HG03139 (cell line): ENCODE results near the gene SLC30A3.
"Not testable (repeated sequence)": the region's sequence is repeated elsewhere in the genome, so short reads cannot be mapped to it uniquely, and the experiment has no call there.

Source experiments
- ATAC-seq: cut with Tn5 transposase; IDR thresholded peaks from one replicate; pipeline ENCODE4 v1.9.1; 2021; ENCODE audit not compliant: unreplicated experiment

SLC30A3 gene

DNA sequence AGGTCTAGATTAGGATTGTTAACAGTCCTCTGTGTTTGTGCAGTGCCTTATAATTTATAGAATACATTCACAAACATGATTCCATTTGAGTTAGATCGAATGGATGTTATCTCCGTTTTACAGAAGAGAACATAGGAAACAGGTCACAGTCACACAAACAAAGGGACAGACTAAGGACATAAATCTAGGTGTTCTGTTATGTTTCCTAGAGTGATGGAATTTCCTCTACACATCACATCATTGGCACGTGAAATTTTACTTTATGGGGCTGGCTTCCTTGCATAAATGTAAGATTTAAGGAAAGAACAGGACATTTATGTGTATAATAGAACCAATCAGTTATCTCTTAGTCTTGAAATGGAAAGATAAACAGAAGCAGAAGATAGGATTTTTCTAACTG is 25.8 kb upstream of the SLC30A3 start:
- no peak for ATAC-seq

DNA sequence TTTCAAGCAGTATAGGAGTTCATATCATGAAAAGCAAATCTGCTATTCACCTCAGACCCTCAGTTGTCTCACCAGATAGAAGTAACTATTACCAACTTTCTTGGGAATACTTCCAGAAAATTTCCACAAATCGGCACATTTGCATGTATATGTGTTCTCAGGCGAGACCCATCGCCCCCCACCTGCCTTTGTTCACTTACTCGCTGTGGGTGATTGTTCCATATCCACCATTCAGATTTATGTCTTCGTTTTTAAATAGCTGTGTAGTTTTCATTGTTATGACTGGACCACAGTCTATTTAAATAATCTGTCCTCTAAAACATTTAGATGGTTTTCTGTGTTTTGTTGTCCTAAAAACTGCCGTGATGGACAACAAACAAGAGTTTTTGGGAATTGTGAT is 22.6 kb upstream of the SLC30A3 start:
- ATAC-seq = no peak

DNA sequence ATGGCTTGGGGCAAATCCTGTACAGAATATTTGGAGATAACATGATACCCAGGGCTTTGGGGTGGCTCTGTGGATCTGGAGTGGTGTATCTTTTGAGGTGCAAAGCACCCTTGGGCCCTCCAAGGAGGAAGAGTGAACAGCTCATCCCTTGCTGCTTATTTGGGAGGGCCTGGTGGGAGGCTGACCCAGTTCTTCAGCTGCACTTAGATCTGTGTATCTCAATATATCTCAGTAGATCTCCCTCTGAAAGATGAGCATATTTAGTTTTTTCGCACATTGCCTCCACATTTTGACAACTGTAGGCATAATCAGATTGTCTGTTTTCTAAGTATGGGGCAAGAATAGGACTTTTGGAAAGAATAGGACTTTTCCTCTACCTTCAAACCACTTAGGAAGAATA is 22.1 kb upstream of the SLC30A3 start:
- ATAC-seq = no peak

DNA sequence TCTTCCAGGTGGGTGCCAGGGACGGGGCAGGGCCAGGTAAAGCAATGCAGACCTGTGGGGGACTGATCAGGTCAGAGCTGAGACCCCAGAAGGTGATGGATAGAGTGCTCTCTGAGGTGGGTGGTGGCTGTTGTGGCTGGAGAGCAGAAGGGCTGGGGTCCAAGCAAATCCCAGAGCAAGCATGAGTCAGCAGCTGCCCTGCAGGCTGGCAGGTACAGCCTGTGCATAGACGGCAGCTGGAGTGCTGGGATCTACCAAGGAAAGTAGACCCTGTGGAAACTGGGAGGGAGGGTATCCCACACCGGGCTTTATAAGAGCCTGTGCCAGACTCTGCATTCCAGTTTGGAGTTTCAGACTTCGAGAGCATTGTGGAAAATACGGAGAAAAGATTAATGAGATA is 20.0 kb upstream of the SLC30A3 start:
- no peak for ATAC-seq

DNA sequence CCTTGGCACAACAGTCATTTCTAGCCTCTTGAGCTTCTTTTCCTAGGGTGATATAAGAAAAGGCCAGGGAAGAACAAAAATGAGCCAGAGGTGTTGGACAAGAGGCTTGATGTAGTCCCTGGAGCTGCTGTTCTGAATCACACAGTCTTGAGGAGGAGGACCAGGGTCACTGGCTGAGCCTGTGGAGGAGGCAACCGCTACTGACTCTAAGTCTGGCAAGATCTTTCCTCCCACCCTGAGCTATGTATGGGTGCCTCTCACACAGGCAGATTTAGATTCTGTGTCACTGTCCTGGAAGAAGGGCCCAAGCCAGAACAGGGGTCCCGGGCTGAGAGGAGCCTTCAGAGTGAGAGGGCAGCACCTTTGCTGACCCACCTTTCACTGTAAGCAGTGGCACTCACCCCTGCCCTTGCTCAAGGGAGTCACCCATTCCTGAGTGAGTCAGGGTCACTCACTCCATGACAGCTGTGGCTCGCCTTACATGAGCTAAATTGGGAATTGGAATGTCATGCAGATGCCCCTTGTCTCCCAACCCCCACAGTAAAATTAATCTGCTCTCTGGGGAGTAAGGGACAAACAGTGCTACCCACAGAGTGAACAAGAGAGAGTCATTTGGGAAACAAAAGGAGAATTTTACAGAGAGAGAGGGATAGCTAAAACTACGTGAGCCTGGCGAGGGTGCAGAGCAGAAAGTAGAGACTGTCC is 19.2 kb upstream of the SLC30A3 start, which contains the start of gene TRIM54:
TRIM54 (plus strand) TSS at position 575 of the 705 bp plus-strand sequence. CDS start 303 bp downstream, outside the sequence.
- ATAC-seq = no peak

DNA sequence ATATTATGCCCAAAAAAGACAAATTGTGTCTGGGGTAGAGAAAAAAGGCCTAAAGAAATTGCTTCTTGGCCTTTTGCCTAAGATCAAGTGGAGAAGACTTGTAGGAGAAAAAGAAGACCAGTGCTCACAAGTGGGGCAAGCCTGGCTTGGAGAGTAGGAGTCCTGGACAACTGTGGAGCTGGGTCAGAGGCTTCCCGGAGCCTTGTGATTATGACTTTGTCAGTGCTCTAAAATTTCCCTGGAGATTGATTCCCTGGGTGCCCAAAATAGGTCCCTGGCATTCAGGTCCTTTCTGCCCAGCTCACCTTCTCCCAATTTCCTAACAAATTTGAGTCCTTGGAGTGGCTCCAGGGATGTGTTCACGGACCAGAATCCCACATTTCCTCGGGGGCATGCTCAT is 18.6 kb upstream of the SLC30A3 start:
- no peak for ATAC-seq

DNA sequence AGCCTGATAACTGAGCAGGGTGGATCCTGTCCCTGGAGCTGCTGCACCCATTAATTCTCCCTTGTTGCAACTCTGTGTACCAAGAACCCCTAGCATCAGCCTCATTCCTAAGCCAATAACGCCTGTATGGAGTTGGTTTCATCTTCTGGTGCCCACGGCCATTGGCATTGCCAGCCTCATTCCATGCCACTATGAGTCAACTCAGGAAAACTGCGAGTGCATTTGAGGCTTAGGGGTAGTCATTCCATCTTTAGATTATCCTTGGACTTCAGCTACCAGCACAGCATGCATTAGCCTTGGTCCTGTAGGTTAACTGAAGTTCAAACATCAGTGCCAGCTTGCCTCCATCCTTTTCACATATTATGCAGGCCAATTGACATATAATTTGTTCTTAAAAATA is 18.0 kb upstream of the SLC30A3 start:
- ATAC-seq = no peak

DNA sequence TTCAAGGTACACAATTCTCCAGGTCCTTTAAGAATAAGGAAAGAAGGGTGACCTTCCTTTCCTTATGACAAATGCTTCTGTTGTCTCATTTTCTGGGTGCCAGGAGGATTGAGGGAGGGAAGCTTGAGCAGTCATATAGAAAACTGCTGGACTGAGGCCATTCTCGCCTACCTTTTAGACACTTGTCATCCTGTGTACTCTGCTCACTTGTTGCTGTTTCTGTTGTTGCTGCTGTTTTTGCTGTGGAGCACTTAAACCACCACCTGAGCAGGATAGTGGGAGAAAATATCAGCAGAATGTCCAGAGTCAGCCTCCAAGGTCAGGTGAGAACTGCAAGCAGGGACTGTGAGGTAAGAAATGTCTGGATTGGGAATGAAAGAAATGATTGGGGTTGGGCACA is 15.2 kb upstream of the SLC30A3 start:
- no peak for ATAC-seq

DNA sequence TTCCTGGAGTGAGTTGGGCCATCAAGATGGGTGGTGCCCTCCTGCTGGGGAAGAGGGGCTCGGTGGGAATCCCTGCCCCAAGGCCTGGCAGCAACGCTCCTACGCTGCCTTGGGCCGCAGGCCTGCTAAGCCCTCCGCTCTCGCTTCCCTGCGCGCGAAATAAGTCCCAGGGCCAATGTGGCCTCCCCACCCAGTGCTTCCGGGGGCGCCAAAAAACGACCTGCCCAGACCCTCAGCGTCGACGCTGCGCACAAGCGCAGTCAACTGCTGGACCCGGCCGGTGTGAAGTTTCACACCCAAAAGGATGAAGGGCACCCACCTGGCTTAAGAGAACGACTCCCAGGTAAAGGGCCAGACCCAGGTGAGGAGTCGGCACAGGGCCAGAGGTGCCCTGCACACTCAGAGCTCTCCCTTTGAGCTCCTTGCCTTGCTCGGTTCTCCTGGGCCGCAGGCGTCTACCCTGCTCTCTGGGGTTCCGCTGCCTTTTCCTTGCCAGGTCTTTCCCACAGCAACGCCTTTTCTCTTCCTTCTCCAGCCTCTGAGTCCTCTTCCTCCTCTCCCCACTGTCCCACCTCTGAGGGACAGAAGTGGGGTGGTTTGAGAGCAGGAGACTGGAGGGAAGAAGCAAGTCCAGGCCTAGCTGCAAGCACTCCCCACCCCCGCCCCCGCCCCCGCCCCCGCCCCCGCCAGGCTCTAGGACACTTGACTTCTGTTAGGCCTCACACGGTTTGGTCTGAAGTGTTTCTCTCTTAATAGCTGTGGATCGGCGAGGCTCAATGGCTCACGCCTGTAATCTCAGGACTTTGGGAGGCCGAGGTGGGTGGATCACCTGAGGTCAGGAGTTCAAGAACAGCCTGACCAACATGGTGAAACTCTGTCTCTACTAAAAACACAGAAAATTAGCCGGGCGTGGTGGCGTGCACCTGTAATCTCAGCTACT is 12.6 kb upstream of the SLC30A3 start, which contains the start of gene DNAJC5G:
DNAJC5G (plus strand) TSS at position 223 of the 940 bp plus-strand sequence. CDS start 1,296 bp downstream, outside the sequence.
- no peak for ATAC-seq

DNA sequence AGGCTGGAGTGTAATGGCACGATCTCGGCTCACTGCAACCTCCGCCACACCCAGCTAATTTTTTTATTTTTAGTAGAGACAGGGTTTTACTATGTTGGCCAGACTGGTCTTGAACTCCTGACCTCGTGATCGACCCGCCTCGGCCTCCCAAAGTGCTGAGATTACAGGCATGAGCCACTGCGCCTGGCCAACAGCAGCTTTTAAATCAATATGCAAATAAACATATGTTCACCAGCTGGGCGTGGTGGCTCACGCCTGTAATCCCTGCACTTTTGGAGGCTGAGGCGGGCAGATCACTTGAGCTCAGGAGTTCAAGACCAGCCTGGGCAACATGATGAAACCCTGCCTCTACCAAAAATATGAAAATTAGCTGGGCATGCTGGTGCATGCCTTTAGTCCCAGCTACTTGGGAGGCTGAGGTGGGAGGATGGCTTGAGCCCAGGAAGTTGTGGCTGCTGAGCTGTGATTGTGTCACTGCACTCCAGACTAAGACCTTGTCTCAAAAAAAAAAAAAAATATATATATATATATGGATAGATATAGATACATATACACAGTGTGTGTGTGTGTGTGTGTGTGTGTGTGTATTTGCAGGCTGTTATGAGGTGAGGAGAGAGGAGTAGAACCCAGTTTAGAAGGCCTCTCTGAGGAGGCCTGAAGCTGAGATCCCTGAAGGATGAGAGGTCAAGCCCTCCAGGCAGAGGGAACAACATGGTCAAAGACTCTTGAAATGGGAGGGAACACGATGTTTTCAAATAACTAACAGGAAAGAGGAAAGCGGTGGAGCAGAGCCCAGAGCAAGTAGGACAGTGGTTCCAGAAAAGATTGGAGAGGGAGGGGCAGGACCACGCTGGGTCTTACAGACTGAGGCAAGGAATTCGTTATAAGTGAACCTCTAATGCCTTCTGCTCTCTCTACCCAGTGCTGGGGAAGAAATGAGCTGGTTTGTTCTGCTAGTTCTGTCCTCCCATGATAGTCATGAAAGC is 10.0 kb upstream of the SLC30A3 start:
- ATAC-seq = not testable (repeated sequence)

DNA sequence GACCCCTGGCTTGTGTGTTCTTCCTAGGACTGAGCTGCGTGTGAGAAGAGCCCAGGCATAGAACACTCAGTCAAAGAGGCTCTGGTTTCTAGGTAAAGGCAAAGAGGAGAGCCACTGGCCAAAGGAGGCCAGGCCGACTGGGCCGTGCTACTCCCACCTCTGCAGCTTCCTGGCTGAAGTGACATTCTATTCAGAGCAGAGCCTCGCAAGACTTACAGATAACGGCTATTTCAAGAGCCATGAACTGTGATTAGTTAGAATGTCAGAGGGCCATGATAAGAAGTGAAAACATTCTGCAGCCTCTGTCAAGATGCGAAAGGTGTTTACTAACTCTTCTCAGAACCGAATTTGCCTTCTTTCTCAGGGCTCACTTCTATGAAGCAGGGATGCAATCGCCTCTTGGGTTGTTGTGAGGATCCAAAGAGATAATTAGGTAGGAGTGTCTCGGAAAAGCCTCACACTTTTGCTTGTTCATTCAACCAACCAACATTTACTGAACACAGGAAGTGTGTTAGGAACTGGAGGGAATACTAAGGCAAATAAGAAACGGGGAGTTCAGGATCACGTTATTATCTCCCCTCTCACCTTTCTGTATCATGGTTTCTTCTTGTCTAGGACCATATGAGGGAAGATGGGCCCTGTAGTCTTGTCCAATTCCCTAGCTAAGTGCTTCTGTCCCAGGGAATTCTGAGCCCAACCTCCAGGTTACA is 8.9 kb upstream of the SLC30A3 start:
- ATAC-seq = no peak

DNA sequence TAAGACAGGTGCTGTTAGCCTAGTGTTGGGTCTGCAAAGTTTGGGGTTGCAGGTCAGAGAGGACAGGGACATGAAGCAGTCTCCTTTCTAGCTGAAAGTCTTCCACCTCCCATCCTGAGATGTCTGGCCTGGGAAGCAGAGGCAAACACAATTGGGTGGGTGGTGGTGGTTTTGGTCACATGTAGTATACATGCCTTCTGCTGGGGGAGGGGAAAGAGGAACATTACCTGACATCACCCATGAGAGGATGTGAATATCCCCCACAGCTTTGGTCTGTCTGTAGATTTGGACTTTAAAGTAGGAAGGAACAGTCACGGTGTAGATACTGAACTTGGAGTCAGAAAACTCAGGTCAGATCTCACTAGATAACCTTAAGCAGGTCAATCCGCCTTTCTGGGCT is 7.8 kb upstream of the SLC30A3 start:
- no peak for ATAC-seq

DNA sequence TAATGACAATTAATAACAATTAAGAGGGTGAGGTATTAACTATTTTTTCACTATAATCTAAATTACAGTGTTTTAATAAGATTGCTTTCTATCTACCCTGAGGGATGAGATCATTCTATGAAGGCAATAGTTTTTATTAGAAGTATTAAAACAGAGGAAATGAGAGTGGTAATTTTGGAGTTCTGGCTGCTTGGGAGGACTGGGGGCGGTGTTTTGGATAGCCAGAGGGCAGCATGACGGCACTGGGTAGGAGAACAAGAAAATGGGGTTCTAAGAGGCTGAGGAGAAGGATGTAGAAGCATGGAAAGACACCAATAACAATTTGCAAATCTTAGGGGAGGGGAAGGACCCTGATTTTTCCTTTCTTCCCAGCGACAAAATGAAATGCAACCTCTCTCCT is 7.3 kb upstream of the SLC30A3 start:
- no peak for ATAC-seq

DNA sequence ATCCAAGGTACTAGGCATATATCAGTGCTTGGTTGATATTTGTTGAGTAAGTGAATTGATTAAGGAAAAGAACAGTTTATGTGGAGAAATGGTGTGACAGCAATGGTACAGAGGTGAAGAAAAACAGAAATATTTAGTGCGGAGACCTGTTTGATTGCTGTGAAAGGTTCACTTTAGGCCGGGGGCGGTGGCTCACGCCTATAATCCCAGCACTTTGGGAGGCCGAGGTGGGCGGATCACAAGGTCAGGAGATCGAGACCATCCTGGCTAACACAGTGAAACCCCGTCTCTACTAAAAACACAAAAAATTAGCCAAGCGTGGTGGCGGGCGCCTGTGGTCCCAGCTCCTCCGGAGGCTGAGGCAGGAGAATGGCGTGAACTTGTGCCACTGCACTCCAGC is 5.4 kb upstream of the SLC30A3 start:
- ATAC-seq = not testable (repeated sequence)

DNA sequence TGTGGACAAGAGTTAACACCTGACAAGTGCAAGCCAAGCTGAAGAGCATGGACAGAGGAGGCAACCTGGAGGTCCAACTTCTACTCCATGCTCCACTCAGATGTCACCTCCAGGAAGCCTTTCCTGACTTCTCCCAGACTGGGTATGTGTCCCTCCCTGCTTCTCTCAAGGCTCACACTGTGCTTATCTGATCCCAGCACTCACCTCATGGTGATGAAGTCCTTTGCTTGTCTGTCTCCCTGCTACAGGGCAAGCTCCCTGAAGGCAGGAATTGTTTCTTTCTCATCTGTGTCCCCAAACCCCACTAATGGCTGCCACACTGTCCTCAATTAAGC is 2.7 kb upstream of the SLC30A3 start:
- ATAC-seq = no peak

DNA sequence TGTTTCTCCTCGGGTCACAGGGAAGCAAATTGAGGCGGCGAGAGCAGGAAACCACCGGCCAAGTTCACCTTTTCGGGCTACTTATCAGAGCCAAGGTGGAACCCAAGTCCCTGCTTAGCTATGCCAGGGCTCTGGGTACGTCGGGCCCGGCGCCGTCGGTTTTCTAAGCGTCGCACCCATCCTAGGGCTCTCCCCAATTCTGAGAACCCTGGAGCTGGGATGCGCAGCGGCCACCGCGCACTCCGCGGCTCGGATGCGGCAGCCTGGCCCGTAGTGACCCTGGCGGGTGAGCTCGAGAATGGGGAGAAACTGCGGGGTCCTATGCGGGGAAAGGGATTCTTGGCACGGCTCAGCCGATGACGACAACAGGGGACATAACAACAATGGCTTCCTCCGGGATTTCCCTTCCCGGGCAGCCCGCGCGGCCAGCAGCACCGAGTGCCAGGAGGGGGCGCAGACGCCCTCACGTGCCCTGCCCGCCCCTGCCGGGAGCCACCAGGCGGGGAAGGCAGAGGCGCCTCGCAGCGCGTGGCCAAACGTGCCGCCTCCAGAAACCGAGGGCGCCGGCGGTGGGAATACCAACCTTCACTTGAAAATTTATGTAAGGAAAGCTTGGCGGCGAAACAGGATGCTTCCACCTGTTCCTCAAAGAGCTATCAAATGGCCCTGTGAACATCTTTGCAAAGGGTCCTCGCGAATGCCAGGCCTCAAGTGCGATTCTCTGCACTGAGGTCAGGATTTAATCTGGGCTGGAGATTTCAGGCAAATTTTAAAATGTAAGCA is 2.1 kb upstream of the SLC30A3 start:
- ATAC-seq = no peak

DNA sequence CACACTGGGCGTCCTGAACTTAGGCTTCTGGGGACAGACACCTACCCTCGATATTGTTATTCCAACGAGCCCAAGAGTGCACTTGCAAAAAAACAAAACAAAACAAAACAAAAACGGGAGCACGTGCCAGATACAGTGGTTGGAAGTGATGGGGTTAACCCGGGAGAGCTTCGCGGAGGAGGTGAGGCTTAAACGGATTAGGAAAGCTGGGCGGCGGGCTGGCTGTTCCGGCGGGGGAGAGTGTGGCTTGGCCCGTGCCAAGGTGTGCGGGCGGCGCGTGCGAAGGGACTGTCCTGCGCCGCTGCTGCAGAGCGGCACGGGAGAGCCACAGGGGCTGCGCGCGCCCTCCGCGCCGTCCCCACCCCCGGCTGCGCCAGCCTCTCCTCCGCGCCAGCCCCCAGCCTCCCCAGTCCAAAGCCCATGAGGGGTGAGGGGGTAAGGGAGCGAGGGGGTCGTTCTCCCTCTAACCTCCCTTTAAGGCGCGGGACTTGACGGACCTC is 1.5 kb upstream of the SLC30A3 start:
- ATAC-seq = no peak

DNA sequence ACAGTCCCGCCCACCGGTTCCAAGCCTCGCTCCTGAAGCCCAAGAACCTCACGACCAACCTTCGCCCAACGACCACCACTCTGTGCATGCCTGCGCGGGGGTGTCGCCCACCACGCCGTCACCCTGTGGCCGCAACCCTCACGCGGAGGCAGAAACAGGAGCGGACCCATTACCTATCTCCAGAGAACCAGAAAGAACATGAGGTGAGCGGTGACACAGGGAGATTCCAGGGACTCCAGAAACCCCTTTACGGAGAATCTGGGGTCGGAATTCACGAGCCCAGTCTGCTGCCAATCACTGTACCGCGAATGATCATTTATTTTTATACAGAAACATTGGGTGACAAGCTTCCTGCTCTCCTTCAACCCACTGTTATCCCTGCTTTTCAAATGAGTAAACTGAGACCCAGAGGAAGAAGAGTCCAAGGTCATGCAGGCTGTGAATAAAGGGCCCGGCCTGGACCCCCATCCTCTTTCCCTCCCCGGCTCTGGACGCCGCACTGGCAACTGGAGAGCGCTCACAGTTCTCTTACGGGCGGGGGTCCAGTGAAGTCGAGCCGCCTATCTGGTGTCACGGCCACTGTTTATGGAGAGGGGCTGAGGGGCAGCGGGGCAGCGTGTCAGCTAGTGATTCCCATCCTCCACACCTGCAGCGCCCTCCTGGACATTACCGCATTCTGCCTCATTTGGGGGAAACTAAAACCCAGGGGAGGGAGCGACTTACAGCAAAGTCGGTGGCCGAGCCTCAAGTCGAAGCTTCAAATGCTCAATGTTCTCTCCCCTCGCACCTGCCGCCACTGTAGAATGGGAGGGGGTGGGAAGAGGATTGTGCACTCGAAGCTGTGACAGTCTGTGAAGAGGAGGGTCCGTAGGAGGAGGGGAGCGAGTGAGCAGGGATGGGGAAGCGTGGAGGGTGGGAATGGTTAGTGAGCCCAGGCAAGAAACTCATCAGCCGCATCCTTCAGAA is 723 bp upstream of the SLC30A3 start:
- no peak for ATAC-seq
